Measurements from ENCODE around the gene CHAC1. TPM values are rescaled to one million over a fixed set of nuclear protein-coding genes. Genes with fewer than 3 reads are reported as not detected.
"Not testable (repeated sequence)": the region's sequence is repeated elsewhere in the genome, so short reads cannot be mapped to it uniquely, and the experiment has no call there.

CHAC1 gene
- total and polyA plus RNA-seq, 8 donors = 1.3 to 61.6 (median 5.0) TPM

GRCh38 chr15:40952301-40952900 is 870 bp upstream of the CHAC1 start:
- TF ChIP-seq POLR2A (IDR thresholded peaks at IDR 0.05) (no peak), EP300 (IDR thresholded peaks at IDR 0.05) (no peak), CTCF (IDR thresholded peaks at IDR 0.05) (no peak)
- H3K27me3 ChIP-seq = no peaks in the 10 kb centered on the region
- no peak for DNase-seq
- H3K36me3 ChIP-seq = no peaks in the 10 kb centered on the region
- H3K27ac ChIP-seq = peak overlapping the region; percentile 84 to 91 (median 90)
- H3K4me1 ChIP-seq = peaks cover 15 to 42% (median 35%) of the 10 kb centered on the region in 4 donors
- H3K4me3 ChIP-seq = peak overlapping the region; percentile 70 to 81 (median 78)
- intact Hi-C loops (cut with DNase I; ENCODE audit: low total_unique reads) = no loop called here
- H3K9me3 ChIP-seq = no peaks in the 10 kb centered on the region
- 44 to 60% (median 46%) methylated on average over 21 to 23 of the region's 23 CpGs for WGBS, 5 donors

DNA sequence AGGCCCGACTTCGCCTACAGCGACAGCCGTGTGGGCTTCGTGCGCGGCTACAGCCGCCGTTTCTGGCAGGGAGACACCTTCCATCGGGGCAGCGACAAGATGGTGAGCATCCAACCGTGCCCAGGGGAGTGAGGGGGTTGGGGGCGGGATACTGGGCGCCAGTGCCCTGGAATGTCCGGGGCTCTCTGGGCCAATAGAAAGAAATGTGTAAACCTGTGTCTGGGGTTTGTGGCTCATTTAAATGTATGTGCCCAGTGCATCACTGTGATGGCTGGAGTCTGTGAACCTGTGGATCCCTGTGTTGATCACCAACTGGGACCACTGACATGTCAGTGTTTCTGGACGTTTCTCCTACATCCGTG is 423 bp downstream of the CHAC1 start:
- no peaks in the 10 kb centered on the region for H3K27me3 ChIP-seq
- DNase-seq = no peak
- WGBS, 5 donors = 5 to 11% (median 6%) methylated on average over 17 of the region's 17 CpGs
- peak overlapping the region; percentile 79 to 90 (median 89) for H3K27ac ChIP-seq
- peak overlapping the region; percentile 70 to 81 (median 78) for H3K4me3 ChIP-seq
- no peaks in the 10 kb centered on the region for H3K36me3 ChIP-seq
- TF ChIP-seq POLR2AphosphoS5 (IDR thresholded peaks at IDR 0.05) (no peak), EP300 (IDR thresholded peaks at IDR 0.05) (no peak), POLR2A (IDR thresholded peaks at IDR 0.05) (no peak), CTCF (IDR thresholded peaks at IDR 0.05) (no peak)
- no peaks in the 10 kb centered on the region for H3K9me3 ChIP-seq
- peaks cover 18 to 54% (median 43%) of the 10 kb centered on the region in 4 donors for H3K4me1 ChIP-seq
- intact Hi-C loops (cut with DNase I; ENCODE audit: low total_unique reads) = no loop called here

DNA sequence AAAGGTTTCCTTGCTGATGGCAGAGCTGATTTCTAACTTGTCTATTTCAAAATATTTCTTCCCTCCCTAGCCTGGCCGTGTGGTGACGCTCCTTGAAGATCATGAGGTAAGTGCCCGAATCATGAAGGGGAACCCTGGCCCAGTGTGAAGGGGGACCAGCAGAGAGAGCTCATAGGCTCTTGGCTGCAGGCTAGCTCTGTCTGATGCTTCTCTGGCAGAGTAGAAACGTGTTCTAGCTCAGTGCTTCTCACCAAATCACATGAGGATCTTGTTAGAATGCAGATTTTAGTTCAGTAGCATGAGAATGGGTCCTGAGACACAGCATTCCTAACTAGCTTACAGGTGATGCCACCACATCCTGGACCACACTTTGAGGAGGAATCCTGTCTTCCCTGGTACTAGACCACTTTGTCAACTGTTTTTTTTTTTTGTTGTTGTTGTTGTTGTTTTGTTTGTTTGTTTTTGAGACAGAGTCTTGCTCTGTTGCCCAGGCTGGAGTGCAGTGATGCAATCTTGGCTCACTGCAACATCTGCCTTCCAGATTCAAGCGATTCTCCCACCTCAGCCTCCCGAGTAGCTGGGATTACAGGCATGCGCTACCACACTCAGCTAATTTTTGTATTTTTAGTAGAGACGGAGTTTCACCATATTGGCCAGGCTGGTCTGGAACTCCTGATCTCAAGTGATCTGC is 1.0 kb downstream of the CHAC1 start:
- WGBS, 5 donors = 66 to 75% (median 71%) methylated on average over 8 of the region's 8 CpGs
- H3K4me3 ChIP-seq = peak overlapping the region; percentile 70 to 81 (median 78)
- DNase-seq; H3K36me3 ChIP-seq; intact Hi-C loops (cut with DNase I; ENCODE audit: low total_unique reads); H3K27me3 ChIP-seq; H3K9me3 ChIP-seq: not testable (repeated sequence)
- peaks cover 18 to 54% (median 43%) of the 10 kb centered on the region in 4 donors for H3K4me1 ChIP-seq
- H3K27ac ChIP-seq = peak overlapping the region in 2 of 5 donors; percentile 84 to 90

DNA sequence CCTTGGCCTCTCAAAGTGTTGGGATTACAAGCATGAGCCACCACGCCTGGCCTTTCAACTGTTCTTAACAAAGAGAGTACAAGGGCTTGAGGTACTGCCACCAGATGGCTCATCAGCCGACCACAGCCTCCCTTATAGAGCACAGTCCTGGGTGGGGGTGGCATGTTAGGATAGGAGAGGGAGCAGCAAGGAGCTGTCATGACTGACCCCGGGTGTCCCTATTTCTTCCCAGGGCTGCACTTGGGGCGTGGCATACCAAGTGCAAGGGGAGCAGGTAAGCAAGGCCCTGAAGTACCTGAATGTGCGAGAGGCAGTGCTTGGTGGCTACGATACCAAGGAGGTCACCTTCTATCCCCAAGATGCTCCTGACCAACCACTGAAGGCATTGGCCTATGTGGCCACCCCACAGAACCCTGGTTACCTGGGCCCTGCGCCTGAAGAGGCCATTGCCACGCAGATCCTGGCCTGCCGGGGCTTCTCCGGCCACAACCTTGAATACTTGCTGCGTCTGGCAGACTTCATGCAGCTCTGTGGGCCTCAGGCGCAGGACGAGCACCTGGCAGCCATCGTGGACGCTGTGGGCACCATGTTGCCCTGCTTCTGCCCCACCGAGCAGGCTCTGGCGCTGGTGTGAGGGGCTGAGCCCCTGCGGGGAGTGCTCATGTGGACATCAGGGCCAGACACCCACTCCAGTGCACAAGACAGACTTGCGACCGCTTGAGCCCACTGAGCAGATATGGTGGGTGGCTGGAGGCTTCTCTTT is 2.1 kb downstream of the CHAC1 start:
- TF ChIP-seq POLR2AphosphoS5 (IDR thresholded peaks at IDR 0.05) = no peak
- TF ChIP-seq POLR2A (IDR thresholded peaks at IDR 0.05) = no peak
- no peak for TF ChIP-seq CTCF (IDR thresholded peaks at IDR 0.05)
- TF ChIP-seq EP300 (IDR thresholded peaks at IDR 0.05) = no peak
- intact Hi-C loops (cut with DNase I; ENCODE audit: low total_unique reads) = no loop called here
- H3K27me3 ChIP-seq = no peaks in the 10 kb centered on the region
- peak overlapping the region in 1 of 5 donors; percentile 70 for H3K27ac ChIP-seq
- peak overlapping the region in 1 of 4 donors; percentile 18 for H3K4me3 ChIP-seq
- WGBS, 5 donors = 88 to 91% (median 90%) methylated on average over 12 to 20 of the region's 20 CpGs
- peaks cover 18 to 51% (median 43%) of the 10 kb centered on the region in 4 donors for H3K4me1 ChIP-seq
- no peak for DNase-seq
- no peaks in the 10 kb centered on the region for H3K9me3 ChIP-seq
- no peaks in the 10 kb centered on the region for H3K36me3 ChIP-seq
